Muscle of arm (tissue), 14 donors: ENCODE measurements around the gene WDR4. TPM values are rescaled to one million over a fixed set of nuclear protein-coding genes. Genes with fewer than 3 reads are reported as not detected.
"Not testable (repeated sequence)": the region's sequence is repeated elsewhere in the genome, so short reads cannot be mapped to it uniquely, and the experiment has no call there.

Source experiments
- DNase-seq: peaks from one replicate; pipeline ENCODE4 v3.0.0-alpha.2; 2013
- long read RNA-seq, 11 donors: transcript quantifications; one replicate each; lab custom pipeline, GENCODE V29; 2026
- polyA plus RNA-seq, 12 donors: library from polyadenylated mRNA; unstranded; fragments of 120-200 nt; gene quantifications; one replicate each; pipeline ENCODE4 v1.2.1, GENCODE V29; 2013; ENCODE audit not compliant: insufficient read length in 12 of 12

WDR4 gene
- 1 to 10 TPM in 11 of 12 donors, not detected in 1; 5.4 to 8.7 (median 6.6) TPM for polyA plus RNA-seq
- long read RNA-seq, donor 1, partial matches to known transcripts: 0 of 9 reads
- long read RNA-seq, donor 1, other reads (novel, unspliced or antisense): 9 of 9 reads
- long read RNA-seq, donor 2, partial matches to known transcripts: 0 of 1 reads
- long read RNA-seq, donor 2, other reads (novel, unspliced or antisense): 0 of 1 reads
- long read RNA-seq, donor 3: 0 reads
- long read RNA-seq, donor 4: 0 reads
- long read RNA-seq, donor 5, partial matches to known transcripts: 83 of 208 reads
- long read RNA-seq, donor 5, other reads (novel, unspliced or antisense): 124 of 208 reads
- long read RNA-seq, donor 6: 0 reads
- long read RNA-seq, donor 7: 0 reads
- long read RNA-seq, donor 8, partial matches to known transcripts: 0 of 2 reads
- long read RNA-seq, donor 8, other reads (novel, unspliced or antisense): 0 of 2 reads
- long read RNA-seq, donor 9: 0 reads
- long read RNA-seq, donor 10, partial matches to known transcripts: 0 of 3 reads
- long read RNA-seq, donor 10, other reads (novel, unspliced or antisense): 0 of 3 reads
- long read RNA-seq, donor 11, partial matches to known transcripts: 0 of 4 reads
- long read RNA-seq, donor 11, other reads (novel, unspliced or antisense): 0 of 4 reads

- peak; percentile 100 for DNase-seq
Observed at GRCh38 chr21:42878993-42879787, at the start of gene WDR4. WDR4 (minus strand) TSS chr21:42879539; CDS start chr21:42879495, 44 bp downstream.

- not testable (repeated sequence) for DNase-seq
Observed at GRCh38 chr21:42927474-42928200, 48.3 kb upstream of the WDR4 start.

- DNase-seq: no peak
Observed at GRCh38 chr21:42925114-42925926, 46.0 kb upstream of the WDR4 start, which contains the start of gene ERVH48-1. ERVH48-1 (minus strand) TSS chr21:42925630; CDS start chr21:42919006, 6,624 bp downstream.

- no peak for DNase-seq
Observed at GRCh38 chr21:42924433-42924751, 45.1 kb upstream of the WDR4 start.

GRCh38 chr21:42923553-42924432 lies 44.5 kb upstream of the WDR4 start:
- DNase-seq: peak; percentile 87

GRCh38 chr21:42922918-42923317 lies 43.6 kb upstream of the WDR4 start:
- DNase-seq: no peak

GRCh38 chr21:42921927-42922326 lies 42.6 kb upstream of the WDR4 start:
- no peak for DNase-seq

- DNase-seq: no peak
Observed at GRCh38 chr21:42918291-42918690, 39.0 kb upstream of the WDR4 start.

GRCh38 chr21:42913476-42913875 lies 34.1 kb upstream of the WDR4 start:
- no peak for DNase-seq

- DNase-seq: not testable (repeated sequence)
Observed at GRCh38 chr21:42911920-42912319, 32.6 kb upstream of the WDR4 start.

- not testable (repeated sequence) for DNase-seq
Observed at GRCh38 chr21:42908484-42908883, 29.1 kb upstream of the WDR4 start.

GRCh38 chr21:42906233-42906632 lies 26.9 kb upstream of the WDR4 start:
- DNase-seq: no peak

GRCh38 chr21:42905195-42905594 lies 25.9 kb upstream of the WDR4 start:
- DNase-seq: no peak

- DNase-seq: no peak
Observed at GRCh38 chr21:42903817-42904216, 24.5 kb upstream of the WDR4 start.

- DNase-seq: no peak
Observed at GRCh38 chr21:42900446-42900845, 21.1 kb upstream of the WDR4 start.

GRCh38 chr21:42892931-42893755 lies 13.8 kb upstream of the WDR4 start, which contains the start of gene NDUFV3:
NDUFV3 (plus strand) TSS chr21:42893309; CDS start chr21:42893334, 25 bp downstream.
- peak; percentile 99 for DNase-seq

GRCh38 chr21:42892582-42892930 lies 13.2 kb upstream of the WDR4 start:
- no peak for DNase-seq

GRCh38 chr21:42887326-42887725 lies 8.0 kb upstream of the WDR4 start:
- no peak for DNase-seq

GRCh38 chr21:42883921-42884320 lies 4.6 kb upstream of the WDR4 start:
- no peak for DNase-seq
